Measurements from ENCODE around the gene CMSS1.

CMSS1 gene

GRCh38 chr3:99885085-99885484 is 67.4 kb downstream of the CMSS1 start:
- Histone ChIP-seq H2AFZ (ENCODE audit: low read length) (no peak overlapping the region), H3K4me2 (ENCODE audit: low read length) (no peak overlapping the region), H3K79me2 (ENCODE audit: insufficient read depth, low read length) (no peaks in the 10 kb centered on the region), H3K36me3 (ENCODE audit: insufficient read depth, low read length) (no peaks in the 10 kb centered on the region), H3K4me3 (ENCODE audit: low read depth, low read length, poor library complexity, severe bottlenecking) (no peak overlapping the region), H3K9ac (ENCODE audit: low read length) (no peak overlapping the region), H3K9me3 (ENCODE audit: low read length) (no peaks in the 10 kb centered on the region), H3K9me2 (ENCODE audit: low read depth, low read length) (no peaks in the 10 kb centered on the region), H4K20me1 (ENCODE audit: insufficient read depth, low read length) (no peaks in the 10 kb centered on the region), H3K4me1 (ENCODE audit: insufficient read depth, low read length, severe bottlenecking) (no peaks in the 10 kb centered on the region), H3K27ac (ENCODE audit: low read depth, low read length, poor library complexity, severe bottlenecking) (no peak overlapping the region), H3K27me3 (ENCODE audit: insufficient read depth, low read length) (no peaks in the 10 kb centered on the region), H3F3A (ENCODE audit: insufficient read depth, low read length) (no peaks in the 10 kb centered on the region)
- TF ChIP-seq EZH2 (IDR thresholded peaks at IDR 0.05; ENCODE audit: borderline replicate concordance, low read length): no peak

GRCh38 chr3:99885851-99886250 is 68.2 kb downstream of the CMSS1 start:
- no peaks in the 10 kb centered on the region for H3K4me1 ChIP-seq (ENCODE audit: insufficient read depth, low read length, severe bottlenecking)
- TF ChIP-seq CTCF (IDR thresholded peaks at IDR 0.05; ENCODE audit: low read length) (no peak), EZH2 (IDR thresholded peaks at IDR 0.05; ENCODE audit: borderline replicate concordance, low read length) (no peak)
- H3F3A ChIP-seq (ENCODE audit: insufficient read depth, low read length): no peaks in the 10 kb centered on the region
- no peaks in the 10 kb centered on the region for H3K36me3 ChIP-seq (ENCODE audit: insufficient read depth, low read length)
- H3K79me2 ChIP-seq (ENCODE audit: insufficient read depth, low read length): no peaks in the 10 kb centered on the region
- H3K9me3 ChIP-seq (ENCODE audit: low read length): no peaks in the 10 kb centered on the region
- no peak overlapping the region for H2AFZ ChIP-seq (ENCODE audit: low read length)
- H3K4me2 ChIP-seq (ENCODE audit: low read length): no peak overlapping the region
- no peaks in the 10 kb centered on the region for H4K20me1 ChIP-seq (ENCODE audit: insufficient read depth, low read length)
- no peaks in the 10 kb centered on the region for H3K9me2 ChIP-seq (ENCODE audit: low read depth, low read length)
- H3K4me3 ChIP-seq (ENCODE audit: low read depth, low read length, poor library complexity, severe bottlenecking): no peak overlapping the region
- H3K27me3 ChIP-seq (ENCODE audit: insufficient read depth, low read length): no peaks in the 10 kb centered on the region
- no peak overlapping the region for H3K9ac ChIP-seq (ENCODE audit: low read length)
- H3K27ac ChIP-seq (ENCODE audit: low read depth, low read length, poor library complexity, severe bottlenecking): no peak overlapping the region

- H4K20me1 ChIP-seq (ENCODE audit: insufficient read depth, low read length): no peaks in the 10 kb centered on the region
- TF ChIP-seq CTCF (IDR thresholded peaks at IDR 0.05; ENCODE audit: low read length) (no peak), EZH2 (IDR thresholded peaks at IDR 0.05; ENCODE audit: borderline replicate concordance, low read length) (no peak)
- H3K4me2 ChIP-seq (ENCODE audit: low read length): no peak overlapping the region
- no peak overlapping the region for H3K9ac ChIP-seq (ENCODE audit: low read length)
- H3F3A ChIP-seq (ENCODE audit: insufficient read depth, low read length): no peaks in the 10 kb centered on the region
- no peak overlapping the region for H3K4me3 ChIP-seq (ENCODE audit: low read depth, low read length, poor library complexity, severe bottlenecking)
- H3K9me2 ChIP-seq (ENCODE audit: low read depth, low read length): no peaks in the 10 kb centered on the region
- peaks cover 8% of the 10 kb centered on the region for H3K4me1 ChIP-seq (ENCODE audit: insufficient read depth, low read length, severe bottlenecking)
- no peak overlapping the region for H3K27ac ChIP-seq (ENCODE audit: low read depth, low read length, poor library complexity, severe bottlenecking)
- no peaks in the 10 kb centered on the region for H3K36me3 ChIP-seq (ENCODE audit: insufficient read depth, low read length)
- no peak overlapping the region for H2AFZ ChIP-seq (ENCODE audit: low read length)
- H3K79me2 ChIP-seq (ENCODE audit: insufficient read depth, low read length): no peaks in the 10 kb centered on the region
- no peaks in the 10 kb centered on the region for H3K9me3 ChIP-seq (ENCODE audit: low read length)
- no peaks in the 10 kb centered on the region for H3K27me3 ChIP-seq (ENCODE audit: insufficient read depth, low read length)
Measured at GRCh38 chr3:99891610-99892285, 74.1 kb downstream of the CMSS1 start.

GRCh38 chr3:99892332-99892731 is 74.7 kb downstream of the CMSS1 start:
- no peaks in the 10 kb centered on the region for H3K27me3 ChIP-seq (ENCODE audit: insufficient read depth, low read length)
- H3K4me1 ChIP-seq (ENCODE audit: insufficient read depth, low read length, severe bottlenecking): peaks cover 8% of the 10 kb centered on the region
- no peak overlapping the region for H3K9ac ChIP-seq (ENCODE audit: low read length)
- H3F3A ChIP-seq (ENCODE audit: insufficient read depth, low read length): no peaks in the 10 kb centered on the region
- H4K20me1 ChIP-seq (ENCODE audit: insufficient read depth, low read length): no peaks in the 10 kb centered on the region
- no peak overlapping the region for H3K4me2 ChIP-seq (ENCODE audit: low read length)
- H3K4me3 ChIP-seq (ENCODE audit: low read depth, low read length, poor library complexity, severe bottlenecking): no peak overlapping the region
- no peaks in the 10 kb centered on the region for H3K9me3 ChIP-seq (ENCODE audit: low read length)
- TF ChIP-seq EZH2 (IDR thresholded peaks at IDR 0.05; ENCODE audit: borderline replicate concordance, low read length) (no peak), CTCF (IDR thresholded peaks at IDR 0.05; ENCODE audit: low read length) (no peak)
- H3K9me2 ChIP-seq (ENCODE audit: low read depth, low read length): no peaks in the 10 kb centered on the region
- H3K36me3 ChIP-seq (ENCODE audit: insufficient read depth, low read length): no peaks in the 10 kb centered on the region
- no peak overlapping the region for H2AFZ ChIP-seq (ENCODE audit: low read length)
- H3K79me2 ChIP-seq (ENCODE audit: insufficient read depth, low read length): no peaks in the 10 kb centered on the region
- no peak overlapping the region for H3K27ac ChIP-seq (ENCODE audit: low read depth, low read length, poor library complexity, severe bottlenecking)

Data from OCI-LY1 (cell line).